Fibroblast of lung (primary cell): ENCODE results near the gene SERTAD1.

Experiments used
- CTCF ChIP-seq, 2 donors: IDR thresholded peaks in 1 of 2; conservative IDR thresholded peaks in 1 of 2; 1 replicate in 1 of 2; 2 replicates in 1 of 2; pipeline ENCODE4 v1.5.1; 2011 to 2012; ENCODE audit warnings: low read length in 2 of 2, control low read depth in 1 of 2, inconsistent platforms in 1 of 2, low read depth in 1 of 2, mild to moderate bottlenecking in 1 of 2
- EZH2 ChIP-seq: IDR thresholded peaks from 2 replicates; pipeline ENCODE4 v1.5.1; 2012; ENCODE audit warnings: low read length, control low read depth, mild to moderate bottlenecking; ENCODE audit errors: missing control alignments

DNA sequence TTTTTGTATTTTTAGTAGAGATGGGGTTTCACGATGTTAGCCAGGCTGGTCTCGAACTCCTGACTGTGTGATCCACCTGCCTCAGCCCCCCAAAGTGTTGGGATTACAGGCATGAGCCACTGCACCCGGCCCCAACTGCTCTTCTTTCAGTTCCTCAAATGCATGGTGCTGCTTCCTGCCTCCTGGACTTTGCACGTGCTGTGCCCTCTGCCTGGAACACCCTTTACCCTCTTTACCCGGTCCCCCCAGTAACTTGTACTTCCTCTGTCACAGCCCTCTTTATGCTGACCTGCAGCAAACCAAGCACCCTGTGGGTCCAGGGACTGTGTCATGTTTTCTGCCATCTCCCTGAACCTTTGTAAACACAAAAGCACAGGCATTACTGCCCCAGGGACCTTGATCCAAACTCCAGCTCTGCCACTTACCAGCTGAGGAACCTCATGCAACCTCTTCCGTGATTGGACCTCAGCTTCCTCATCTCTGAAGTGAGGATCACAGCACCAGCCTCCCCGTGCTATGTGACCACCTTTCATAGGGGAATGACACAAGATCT lies 36.0 kb upstream of the SERTAD1 start:
- no peak for TF ChIP-seq CTCF (conservative IDR thresholded peaks at IDR 0.05 in 1 of 2, IDR thresholded peaks at IDR 0.05 in 1 of 2; ENCODE audit: low read depth in 1 of 2, low read length in 2 of 2)
- no peak for TF ChIP-seq EZH2
